GM21528 (cell line): Measurements from ENCODE around the gene LPP.
"Not testable (repeated sequence)": the region's sequence is repeated elsewhere in the genome, so short reads cannot be mapped to it uniquely, and the experiment has no call there.

Experiments used
- ATAC-seq: cut with Tn5 transposase; IDR thresholded peaks from one replicate; pipeline ENCODE4 v1.9.1; 2021; ENCODE audit warnings: mild to moderate bottlenecking, moderate library complexity; ENCODE audit not compliant: unreplicated experiment, low FRiP score

Gene LPP

GRCh38 chr3:188589771-188590170, 435.8 kb downstream of the LPP start:
- ATAC-seq = no peak

DNA sequence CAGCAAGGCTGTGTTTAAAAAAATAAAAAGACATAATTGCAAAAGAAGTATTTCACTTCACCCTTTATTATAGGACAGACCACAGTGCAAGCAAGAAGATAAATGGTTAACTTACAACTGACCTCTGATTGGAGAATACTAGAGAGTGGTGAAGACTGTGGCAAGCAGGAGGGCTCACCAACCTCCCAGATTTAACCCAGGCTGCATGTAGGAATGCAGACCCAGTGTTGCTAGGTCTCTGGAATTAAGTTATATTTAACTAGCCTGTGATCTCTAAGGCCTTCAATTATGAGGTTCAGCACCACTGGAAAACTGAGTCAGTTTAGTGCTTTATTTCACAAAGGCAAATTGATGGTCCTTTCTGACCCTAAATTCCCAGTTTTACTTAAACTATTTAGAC, 436.6 kb downstream of the LPP start:
- ATAC-seq = no peak

DNA sequence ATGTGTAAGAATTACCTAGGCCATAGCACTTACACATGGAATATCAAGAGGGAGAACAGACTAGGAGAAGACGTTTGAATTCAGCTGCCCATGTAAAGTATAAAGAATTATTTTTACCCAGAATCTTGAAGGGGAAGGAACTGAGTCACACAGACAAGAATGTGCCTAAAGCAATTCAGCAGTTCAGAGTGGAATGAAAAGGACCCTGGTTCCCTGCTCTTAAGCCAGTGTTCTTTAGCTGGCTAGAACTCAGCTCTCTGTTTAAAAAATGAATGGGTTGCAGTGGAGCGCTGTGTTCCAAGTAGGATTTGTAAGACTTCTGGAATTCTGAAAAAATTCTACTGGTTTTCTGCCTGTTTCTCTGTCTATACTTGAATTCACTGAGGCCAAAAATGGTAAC, 440.2 kb downstream of the LPP start:
- ATAC-seq = no peak

DNA sequence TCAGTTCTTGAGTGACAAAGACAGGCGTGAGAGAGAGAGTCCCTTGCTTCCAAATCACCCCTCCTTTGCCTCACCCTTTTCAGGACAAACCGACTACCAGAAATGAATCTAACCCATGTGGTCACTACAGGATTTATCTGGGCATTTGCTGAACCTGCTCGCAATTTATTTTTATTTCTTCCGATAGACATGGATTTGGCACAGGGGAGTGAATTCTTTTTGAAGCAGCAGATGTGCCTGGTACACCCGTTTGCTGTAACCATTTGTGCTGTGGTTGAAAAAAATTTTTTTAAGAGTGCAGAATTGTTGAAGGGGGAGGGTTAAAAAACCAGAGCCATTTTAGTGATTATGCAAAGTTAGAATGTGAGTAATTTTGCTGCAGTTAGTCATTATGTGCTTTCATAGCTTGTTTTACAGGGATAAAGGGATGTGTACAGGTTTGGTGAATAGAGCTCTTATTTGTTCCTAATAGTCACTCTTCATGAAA, 442.0 kb downstream of the LPP start:
- no peak for ATAC-seq

- no peak for ATAC-seq
Observed at GRCh38 chr3:188598894-188599293, 444.9 kb downstream of the LPP start.

DNA sequence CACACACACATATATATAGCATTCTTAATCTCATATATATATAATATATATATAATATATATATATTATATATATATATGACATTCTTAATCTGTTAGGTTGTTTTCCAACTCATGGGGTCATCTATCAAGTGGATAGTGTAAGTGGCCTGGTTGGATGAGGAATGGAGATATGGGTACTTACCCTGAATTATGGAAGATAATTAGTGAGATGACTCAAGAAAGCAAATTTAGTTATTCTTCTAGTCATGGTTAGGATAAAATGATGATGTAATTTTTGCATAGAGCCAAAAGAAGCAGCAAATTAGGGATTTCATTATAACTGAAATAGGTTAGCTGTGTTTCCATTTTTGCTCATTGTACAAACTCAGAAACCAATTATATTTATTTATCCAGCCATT, 448.2 kb downstream of the LPP start:
- no peak for ATAC-seq

DNA sequence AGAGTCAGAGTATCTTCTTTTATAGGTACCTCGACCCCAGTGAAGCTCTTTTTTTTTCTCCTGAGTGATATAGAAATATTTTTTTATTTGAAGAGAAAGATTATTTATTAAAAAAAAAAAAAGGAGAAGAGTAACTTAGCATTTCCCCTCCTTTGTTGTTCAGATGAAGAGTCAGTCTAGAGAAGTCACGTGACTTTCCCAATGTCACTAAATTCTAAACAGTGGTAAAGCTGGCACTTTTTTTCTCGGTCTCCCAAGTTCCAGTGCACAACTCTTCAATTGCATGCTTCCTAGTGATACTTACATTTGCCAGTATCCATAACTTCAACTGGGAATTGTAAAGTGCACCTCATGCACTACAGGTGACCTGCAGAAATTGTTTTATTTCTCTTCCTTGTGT, 448.7 kb downstream of the LPP start:
- no peak for ATAC-seq

- ATAC-seq = no peak
Observed at GRCh38 chr3:188604651-188605050, 450.7 kb downstream of the LPP start.

DNA sequence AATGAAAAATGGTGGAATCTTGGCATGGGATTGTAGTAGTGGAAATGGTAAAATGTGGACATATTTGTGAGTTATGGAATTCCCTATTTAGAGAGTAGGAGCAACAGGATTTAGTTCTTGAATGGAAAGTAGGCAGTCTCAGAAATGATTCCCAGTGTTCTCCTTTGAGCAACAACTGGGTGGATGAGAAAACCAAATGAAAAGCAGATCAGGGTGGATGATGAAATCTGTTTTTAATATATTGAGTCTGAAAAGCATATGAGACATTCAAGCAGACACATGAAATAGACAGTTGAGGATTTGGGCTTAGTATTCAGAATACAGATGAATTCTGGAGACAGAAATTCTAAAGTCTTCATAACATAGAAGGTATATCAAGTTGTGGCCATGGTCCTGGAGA, 451.3 kb downstream of the LPP start:
- no peak for ATAC-seq

DNA sequence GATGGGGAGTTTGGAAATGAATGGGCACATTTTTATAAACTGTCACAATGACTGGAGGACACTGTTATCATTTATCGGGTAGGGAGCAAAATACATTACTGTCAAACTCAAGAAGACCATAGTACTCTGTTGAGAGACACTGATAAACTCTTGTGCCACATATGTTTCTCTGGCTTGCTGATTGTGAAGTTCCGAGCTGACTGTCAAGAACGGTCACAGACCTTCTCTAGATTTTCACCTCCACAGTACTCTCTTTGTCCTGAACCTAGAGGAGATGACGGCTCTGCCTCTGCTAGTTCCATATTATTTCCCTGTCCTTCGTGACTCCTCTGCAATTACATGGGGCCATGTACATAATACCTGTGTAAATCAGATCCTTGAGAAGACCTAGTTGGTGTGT, 451.9 kb downstream of the LPP start:
- no peak for ATAC-seq

- ATAC-seq = no peak
Observed at GRCh38 chr3:188607805-188608315, 453.9 kb downstream of the LPP start.

GRCh38 chr3:188608401-188608800, 454.4 kb downstream of the LPP start:
- ATAC-seq = no peak

DNA sequence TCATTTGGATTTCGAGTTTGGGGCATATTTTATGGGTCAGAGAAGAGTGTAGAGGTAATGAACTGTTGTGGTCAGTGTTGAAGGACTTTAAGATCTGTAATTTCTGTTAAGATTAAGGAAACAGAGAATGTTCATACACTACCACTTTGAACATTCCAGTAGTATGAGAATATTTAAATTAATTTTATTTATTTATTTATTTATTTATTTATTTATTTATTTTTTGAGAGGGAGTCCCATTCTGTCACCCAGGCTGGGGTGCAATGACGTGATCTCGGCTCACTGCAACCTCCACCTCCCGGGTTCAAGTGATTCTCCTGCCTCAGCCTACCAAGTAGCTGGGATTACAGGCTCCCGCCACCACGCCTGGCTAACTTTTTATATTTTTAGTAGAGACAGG, 459.8 kb downstream of the LPP start:
- not testable (repeated sequence) for ATAC-seq

DNA sequence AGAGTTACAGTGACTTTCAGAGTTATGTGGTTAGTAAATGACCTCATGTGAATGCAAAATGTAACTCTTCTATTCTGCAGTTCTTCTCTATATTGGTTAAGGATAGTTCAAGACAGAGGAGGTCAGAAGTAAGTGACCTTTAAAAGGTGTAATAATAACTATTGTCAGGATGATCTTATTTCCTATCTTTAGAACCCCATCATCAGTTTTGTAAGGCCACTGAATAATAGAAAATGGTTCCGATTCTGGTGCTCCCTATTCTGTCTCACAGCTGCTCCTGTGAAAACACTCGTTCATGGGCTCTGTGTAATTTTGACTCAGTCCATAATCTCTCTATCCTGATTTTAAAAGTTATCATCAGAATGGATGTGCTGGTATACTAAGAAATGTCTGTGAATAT, 463.3 kb downstream of the LPP start:
- no peak for ATAC-seq

- no peak for ATAC-seq
Observed at GRCh38 chr3:188617988-188618701, 464.2 kb downstream of the LPP start.

DNA sequence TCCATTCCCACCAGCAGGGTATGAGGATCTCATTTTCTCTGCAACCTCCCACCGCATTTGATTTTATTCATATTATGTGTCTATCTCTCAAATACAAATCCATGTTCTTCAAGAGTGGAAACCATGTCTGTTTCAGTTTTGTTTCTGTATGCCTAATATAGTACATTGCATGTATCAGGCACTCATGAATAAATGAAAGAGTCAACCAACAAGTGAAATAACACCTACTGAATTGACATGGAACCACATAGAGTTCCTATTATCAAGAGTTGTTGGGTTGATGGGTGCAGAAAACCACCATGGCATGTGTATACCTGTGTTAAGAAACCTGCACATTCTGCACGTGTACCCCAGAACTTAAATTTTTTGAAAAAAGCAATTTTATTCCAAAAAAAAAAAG, 466.8 kb downstream of the LPP start:
- no peak for ATAC-seq

DNA sequence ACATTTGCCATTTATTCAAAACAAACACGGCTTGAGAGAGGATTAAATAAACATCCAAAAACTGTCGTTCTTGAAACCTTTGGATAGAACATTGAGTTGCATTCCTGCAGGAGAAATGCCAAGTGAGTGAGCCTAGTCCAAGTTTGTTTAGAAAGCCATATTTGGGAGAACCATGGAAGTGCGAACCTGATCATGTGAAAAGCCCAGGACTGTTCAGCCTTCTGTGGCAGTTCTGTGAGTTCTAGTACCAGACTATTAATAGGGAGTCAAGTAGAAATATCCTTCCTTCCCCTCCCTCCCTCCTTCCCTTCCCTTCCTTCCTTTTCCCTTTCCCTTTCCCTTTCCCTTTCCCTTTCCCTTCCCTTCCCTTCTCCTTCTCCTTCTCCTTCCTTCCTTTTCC, 470.4 kb downstream of the LPP start:
- no peak for ATAC-seq

- ATAC-seq = no peak
Observed at GRCh38 chr3:188624828-188625227, 470.9 kb downstream of the LPP start.

- no peak for ATAC-seq
Observed at GRCh38 chr3:188627652-188628051, 473.7 kb downstream of the LPP start.

DNA sequence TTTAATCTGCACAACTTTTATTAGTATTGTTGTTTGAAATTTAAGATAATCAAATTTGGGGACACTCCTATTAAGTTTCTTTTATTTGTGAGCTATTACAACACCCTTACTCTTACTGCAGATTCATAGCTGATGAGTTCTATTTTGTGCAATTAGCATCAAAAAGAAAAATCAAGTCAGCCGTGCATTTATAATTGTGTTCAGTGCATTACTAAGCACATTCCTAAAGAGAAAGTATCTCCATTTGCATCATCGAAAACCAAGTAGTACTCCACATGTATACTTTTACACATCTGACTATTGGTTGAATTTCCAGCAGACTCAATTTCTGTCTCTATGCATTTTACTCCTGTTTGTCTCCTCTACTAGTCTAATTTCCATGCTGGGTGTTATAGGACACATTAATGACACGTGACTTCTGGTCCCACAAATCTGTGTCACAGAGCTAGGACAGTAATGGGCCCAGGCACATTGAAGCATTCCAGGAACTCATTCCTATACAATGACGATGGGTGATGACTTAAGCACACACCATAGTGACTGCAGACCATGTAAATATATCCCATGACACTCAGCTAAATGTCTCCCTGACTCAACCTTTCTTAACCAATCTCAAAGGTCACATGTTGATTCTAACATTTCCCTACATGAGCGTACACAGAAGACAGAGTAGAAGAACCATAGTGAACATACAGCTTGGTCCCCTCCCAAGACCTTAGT, 477.5 kb downstream of the LPP start:
- ATAC-seq = no peak

DNA sequence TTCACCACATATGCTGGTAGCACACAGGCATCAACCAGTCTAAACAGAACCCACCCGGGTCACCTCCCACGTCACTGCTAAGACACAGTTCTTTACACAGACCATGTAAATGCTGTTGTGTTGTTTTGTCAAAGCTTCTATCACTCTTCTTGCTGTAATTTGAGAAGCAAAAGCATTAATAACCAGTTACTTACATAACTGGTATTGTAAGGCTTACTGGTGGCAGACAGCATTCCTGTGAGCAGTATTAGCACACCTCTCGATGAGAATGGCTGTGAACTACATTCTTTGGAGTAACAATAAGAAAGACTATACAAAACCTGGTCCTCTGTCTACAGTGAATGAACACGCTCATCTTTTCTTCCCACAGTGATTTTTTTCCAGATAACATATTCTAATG, 479.2 kb downstream of the LPP start:
- no peak for ATAC-seq

DNA sequence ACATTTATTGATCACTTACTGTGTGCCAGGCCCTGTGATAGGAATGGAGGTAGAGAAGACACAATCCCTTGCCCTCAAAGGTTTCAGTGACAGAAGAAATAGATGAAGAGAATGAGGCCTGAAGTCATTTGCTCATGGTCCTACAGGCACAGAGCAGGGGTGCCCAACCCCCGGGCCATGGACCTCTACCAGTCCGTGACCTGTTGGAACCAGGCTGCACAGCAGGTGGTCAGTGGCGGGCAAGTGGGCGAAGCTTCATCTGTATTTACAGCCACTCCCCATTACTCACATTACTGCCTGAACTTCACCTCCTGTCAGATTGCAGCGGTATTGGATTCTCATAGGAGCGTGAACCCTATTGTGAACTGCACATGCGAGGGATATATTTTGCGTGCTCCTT, 480.3 kb downstream of the LPP start:
- ATAC-seq = no peak
